CD4-positive, alpha-beta T cell treated with Interleukin-10 for 1 hour (primary cell): ENCODE data around the gene GMPR.
"Not testable (repeated sequence)": the region's sequence is repeated elsewhere in the genome, so short reads cannot be mapped to it uniquely, and the experiment has no call there.

Experiments
- DNase-seq: peaks from one replicate; pipeline ENCODE4 v3.0.0-alpha.2; 2020

Gene GMPR

GRCh38 chr6:16238057-16238962 lies at the start of gene GMPR:
GMPR (plus strand) TSS chr6:16238587; CDS start chr6:16238694, 107 bp downstream.
- DNase-seq: peak; percentile 75

- DNase-seq: no peak
These were observed 48.2 kb upstream of the GMPR start for GRCh38 chr6:16190214-16190613.

GRCh38 chr6:16196260-16196983 lies 42.0 kb upstream of the GMPR start:
- DNase-seq: no peak

- no peak for DNase-seq
These were observed 41.3 kb upstream of the GMPR start for GRCh38 chr6:16196984-16197546.

- no peak for DNase-seq
These were observed 40.2 kb upstream of the GMPR start for GRCh38 chr6:16198061-16198705.

GRCh38 chr6:16199804-16200203 lies 38.6 kb upstream of the GMPR start:
- no peak for DNase-seq

- no peak for DNase-seq
These were observed 38.0 kb upstream of the GMPR start for GRCh38 chr6:16200321-16200883.

GRCh38 chr6:16201706-16202105 lies 36.7 kb upstream of the GMPR start:
- DNase-seq: no peak

- DNase-seq: no peak
These were observed 33.6 kb upstream of the GMPR start for GRCh38 chr6:16204653-16205376.

- no peak for DNase-seq
These were observed 32.8 kb upstream of the GMPR start for GRCh38 chr6:16205377-16206144.

GRCh38 chr6:16206595-16207037 lies 31.8 kb upstream of the GMPR start:
- peak; percentile 63 for DNase-seq

GRCh38 chr6:16208989-16209388 lies 29.4 kb upstream of the GMPR start:
- DNase-seq: no peak

- no peak for DNase-seq
These were observed 28.8 kb upstream of the GMPR start for GRCh38 chr6:16209539-16209938.

GRCh38 chr6:16212276-16212675 lies 26.1 kb upstream of the GMPR start:
- DNase-seq: no peak

GRCh38 chr6:16216501-16217155 lies 21.8 kb upstream of the GMPR start:
- no peak for DNase-seq

- no peak for DNase-seq
These were observed 21.1 kb upstream of the GMPR start for GRCh38 chr6:16217156-16217721.

GRCh38 chr6:16222826-16223225 lies 15.6 kb upstream of the GMPR start:
- DNase-seq: no peak

GRCh38 chr6:16223362-16223761 lies 15.0 kb upstream of the GMPR start:
- DNase-seq: no peak

GRCh38 chr6:16224409-16224808 lies 14.0 kb upstream of the GMPR start:
- DNase-seq: no peak

GRCh38 chr6:16225062-16225731 lies 13.2 kb upstream of the GMPR start:
- DNase-seq: not testable (repeated sequence)
